Right kidney (tissue), 1 donor: ENCODE measurements around the gene SIRT5.
A peak's percentile ranks its signal among the peaks of the same experiment; 100 is the strongest.

Experiments
- DNase-seq: peaks from one replicate; pipeline ENCODE4 v3.0.0-alpha.2; 2016

SIRT5 gene

GRCh38 chr6:13586603-13587542, 12.5 kb downstream of the SIRT5 start:
- no peak for DNase-seq

GRCh38 chr6:13589801-13590200, 15.4 kb downstream of the SIRT5 start:
- DNase-seq, result no peak

GRCh38 chr6:13590574-13591153, 16.3 kb downstream of the SIRT5 start:
- no peak for DNase-seq

DNA sequence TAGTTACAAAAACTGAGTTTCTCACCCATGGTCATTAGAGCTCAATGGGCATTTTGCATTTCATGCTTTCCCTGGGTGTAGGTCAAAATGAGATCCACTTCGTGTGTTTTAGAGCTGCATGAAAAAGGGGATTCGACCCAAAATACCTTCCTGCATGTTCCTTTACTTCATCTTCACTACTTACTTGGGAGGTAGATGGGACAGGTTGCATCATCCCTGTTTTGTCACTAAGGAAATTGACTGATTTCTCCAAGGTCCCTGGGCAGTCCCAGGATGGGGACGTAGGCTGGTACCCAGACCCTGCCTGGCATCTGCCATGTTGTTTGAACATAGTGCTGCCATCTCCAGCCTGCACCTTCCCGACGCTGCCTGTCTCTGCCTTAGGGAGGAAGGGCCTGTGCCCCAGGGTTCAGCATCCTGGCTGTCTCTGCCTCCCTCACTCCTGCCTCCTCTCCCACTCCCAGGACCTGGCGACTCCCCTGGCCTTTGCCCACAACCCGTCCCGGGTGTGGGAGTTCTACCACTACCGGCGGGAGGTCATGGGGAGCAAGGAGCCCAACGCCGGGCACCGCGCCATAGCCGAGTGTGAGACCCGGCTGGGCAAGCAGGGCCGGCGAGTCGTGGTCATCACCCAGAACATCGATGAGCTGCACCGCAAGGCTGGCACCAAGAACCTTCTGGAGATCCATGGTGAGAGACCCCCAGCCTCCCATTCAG, 17.0 kb downstream of the SIRT5 start:
- DNase-seq, result no peak

DNA sequence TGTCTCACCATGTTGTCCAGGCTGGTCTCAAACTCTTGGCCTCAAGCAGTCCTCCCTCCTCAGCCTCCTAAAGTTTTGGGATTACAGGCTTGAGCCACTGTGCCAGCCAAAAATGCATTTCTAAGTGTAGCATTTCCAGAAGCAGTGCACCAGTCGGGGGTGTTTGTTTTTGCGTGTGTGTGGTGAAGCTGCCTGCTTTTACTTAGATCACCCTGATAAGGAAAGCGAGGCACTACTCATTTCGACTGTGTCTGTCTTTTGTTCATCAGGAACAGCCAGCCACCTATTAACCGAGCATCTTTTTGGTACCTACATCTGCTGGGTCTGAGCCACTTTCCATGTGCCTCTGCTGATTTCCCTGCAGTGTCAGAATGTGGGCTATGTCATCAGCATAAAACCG, 18.7 kb downstream of the SIRT5 start:
- DNase-seq, result no peak

GRCh38 chr6:13593720-13594119, 19.3 kb downstream of the SIRT5 start:
- DNase-seq, result no peak

GRCh38 chr6:13597073-13597472, 22.7 kb downstream of the SIRT5 start:
- no peak for DNase-seq

DNA sequence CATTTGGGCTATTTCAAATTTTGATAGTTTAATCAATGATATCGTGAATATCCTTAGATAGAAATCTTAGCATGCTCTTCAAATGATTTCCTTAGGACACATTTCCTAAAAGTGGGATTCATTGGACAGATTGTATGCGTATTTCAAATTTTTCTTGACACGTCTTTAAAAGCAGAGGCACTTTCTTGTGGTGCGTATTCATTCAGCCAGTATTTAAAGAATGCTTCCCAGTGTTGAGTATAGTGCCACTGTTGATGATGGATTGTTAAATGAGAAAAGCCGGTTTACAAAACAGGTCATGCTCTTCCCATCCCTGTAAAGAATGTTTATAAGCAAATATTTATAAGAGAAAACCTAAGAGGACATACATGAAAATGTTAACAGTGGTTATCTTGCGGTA, 25.6 kb downstream of the SIRT5 start:
- no peak for DNase-seq

DNA sequence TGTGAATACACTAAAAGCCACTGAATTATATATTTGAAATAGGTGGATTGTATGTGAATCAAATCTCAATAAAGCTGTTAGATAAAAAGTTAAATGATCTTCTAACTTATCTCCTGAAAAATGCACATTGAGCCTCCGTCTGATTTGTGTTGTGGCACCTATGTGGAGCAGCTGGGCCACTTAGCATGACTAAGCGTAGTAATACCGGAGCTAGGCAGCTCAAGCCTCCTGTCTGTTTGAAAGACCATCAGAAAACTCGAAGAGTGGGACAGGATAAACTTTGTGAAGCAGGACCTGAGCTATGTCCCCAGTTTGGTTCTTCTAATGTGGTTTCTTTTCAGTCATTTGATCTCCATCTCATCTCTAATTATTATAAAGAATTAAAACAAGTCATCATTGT, 29.7 kb downstream of the SIRT5 start:
- DNase-seq, result no peak

DNA sequence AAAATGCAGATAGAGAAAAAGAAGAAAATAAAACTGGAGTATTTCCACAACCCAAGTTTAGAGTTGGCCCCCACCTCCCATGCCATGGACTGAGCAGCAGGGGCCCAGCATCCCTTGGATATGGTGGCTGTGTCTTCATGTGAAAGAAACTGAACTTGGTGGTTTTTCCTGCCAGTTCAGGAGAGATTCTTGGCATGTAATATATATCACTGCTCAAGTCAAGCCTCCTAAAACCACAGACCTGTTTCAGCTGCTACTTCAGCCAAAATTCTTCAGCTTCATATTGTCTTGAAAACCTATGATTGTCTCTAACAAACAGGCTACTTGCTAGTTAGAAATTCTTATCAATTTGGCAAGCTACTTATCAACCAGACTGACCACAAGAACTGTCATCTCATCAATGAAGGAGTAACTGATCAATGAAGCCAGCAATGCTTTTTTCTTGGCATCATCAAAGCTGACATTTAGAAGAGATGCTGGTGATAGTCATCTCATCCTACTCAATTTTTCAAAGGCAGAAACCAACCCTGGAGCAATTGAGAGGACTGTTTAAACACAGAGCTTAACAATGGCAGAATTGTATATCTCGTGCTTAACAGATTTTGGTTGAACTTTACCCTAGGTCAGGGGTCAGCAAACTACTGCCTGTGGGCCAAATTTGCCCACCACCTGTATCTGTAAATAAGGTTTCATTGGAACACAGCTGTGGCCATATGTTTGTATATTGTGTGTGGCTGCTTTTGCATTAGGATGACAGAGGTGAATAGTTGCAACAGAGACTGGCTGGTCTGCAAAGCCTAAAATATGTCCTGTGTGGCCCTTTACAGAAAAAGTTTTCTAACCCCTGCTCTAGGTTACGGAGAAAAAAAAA, 30.4 kb downstream of the SIRT5 start:
- no peak for DNase-seq

GRCh38 chr6:13605634-13606033, 31.2 kb downstream of the SIRT5 start:
- DNase-seq, result no peak

DNA sequence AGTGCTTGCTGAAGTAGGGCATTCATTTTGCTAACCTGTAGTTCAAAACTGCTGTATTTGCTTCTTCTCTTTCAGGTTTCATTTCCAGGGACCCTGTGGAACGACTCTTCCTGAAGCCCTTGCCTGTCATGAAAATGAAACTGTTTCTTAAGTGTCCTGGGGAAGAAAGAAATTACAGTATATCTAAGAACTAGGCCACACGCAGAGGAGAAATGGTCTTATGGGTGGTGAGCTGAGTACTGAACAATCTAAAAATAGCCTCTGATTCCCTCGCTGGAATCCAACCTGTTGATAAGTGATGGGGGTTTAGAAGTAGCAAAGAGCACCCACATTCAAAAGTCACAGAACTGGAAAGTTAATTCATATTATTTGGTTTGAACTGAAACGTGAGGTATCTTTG, 37.3 kb downstream of the SIRT5 start:
- DNase-seq, result no peak

DNA sequence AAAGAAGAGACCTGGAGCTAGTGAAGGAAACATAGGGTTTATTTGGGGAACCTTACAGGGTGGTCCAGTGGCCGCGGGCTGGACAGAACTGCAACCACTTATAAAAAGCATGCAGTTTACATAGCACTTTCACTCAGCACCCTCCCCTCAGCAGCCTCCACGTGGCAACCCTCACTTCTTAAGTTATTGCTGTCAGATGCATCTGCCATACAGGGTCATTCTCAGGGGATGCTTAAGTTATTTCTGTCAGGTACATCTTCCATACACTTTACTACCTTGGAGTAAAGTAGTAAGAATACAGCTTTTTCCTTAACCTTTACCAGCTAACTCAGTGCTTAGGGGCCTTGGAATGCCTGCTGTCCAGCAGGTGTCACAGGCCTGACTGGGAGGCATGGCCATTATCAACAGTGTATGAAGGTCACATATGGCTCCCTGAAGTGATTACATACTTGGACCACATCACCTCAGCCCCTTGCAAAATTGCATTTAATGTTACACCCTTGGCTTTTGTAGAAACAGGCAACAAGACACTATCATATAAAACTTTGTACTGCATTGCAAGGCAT, 38.7 kb downstream of the SIRT5 start:
- no peak for DNase-seq

DNA sequence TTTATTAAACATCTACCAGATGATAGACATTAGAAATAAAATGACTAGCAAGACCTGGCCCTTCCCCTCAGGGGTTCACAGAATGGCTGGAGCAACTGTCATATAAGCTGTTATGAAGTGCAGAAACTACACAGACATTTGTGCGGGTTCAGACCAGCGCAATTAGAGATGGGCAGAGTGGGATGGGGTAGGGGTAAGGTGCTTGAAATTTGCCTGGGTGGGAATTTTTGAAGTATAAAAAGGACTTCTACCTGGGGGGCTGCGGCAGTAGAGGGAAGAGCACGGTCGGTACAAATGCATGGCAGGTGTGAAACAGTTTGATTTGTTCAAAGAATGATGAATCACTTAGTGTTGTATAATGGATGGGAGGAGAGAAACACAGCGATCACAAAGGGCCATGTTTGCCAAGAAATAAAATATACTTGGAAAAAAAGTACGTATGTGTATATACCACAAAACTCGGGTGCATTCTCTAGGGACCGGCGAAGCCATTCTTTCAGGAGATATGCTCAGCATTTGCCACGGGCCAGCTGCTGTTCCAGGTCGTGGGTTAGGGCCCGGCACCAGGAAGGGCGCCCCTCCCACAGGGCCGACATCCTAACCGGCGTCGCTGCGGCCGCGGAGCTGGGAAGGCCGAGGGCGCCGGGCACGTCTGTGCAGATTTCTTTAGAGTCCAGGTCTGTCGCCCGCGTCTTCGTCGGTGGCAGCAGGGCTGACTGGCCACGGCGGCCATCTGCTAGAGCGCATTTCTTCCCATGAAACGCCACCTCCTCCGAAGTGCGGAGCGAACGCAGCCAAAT, 39.9 kb downstream of the SIRT5 start:
- no peak for DNase-seq

GRCh38 chr6:13614926-13615791, 40.8 kb downstream of the SIRT5 start, which contains the start of gene NOL7:
NOL7 (plus strand) TSS chr6:13615335; CDS start chr6:13615359, 24 bp downstream.
- DNase-seq, result peak; percentile 99

- no peak for DNase-seq
Measured at GRCh38 chr6:13615792-13616120, 41.4 kb downstream of the SIRT5 start.

GRCh38 chr6:13617066-13617465, 42.7 kb downstream of the SIRT5 start:
- no peak for DNase-seq

GRCh38 chr6:13624871-13625288, 50.5 kb downstream of the SIRT5 start:
- no peak for DNase-seq

GRCh38 chr6:13629459-13630116, 55.2 kb downstream of the SIRT5 start:
- DNase-seq, result no peak
